ENCODE results near the gene ZNF69. TPM values are rescaled to one million over a fixed set of nuclear protein-coding genes. Genes with fewer than 3 reads are reported as not detected.
"Not testable (repeated sequence)": the region's sequence is repeated elsewhere in the genome, so short reads cannot be mapped to it uniquely, and the experiment has no call there.

Gene ZNF69
- total and polyA plus RNA-seq, 2 experiments from 2014 or later, result 13.8 to 51.7 TPM

GRCh38 chr19:11882606-11883005 lies 5.0 kb upstream of the ZNF69 start:
- peaks cover 6% of the 10 kb centered on the region for H3K4me1 ChIP-seq (ENCODE audit: insufficient read depth)
- H4K20me1 ChIP-seq (ENCODE audit: insufficient read depth, poor library complexity, severe bottlenecking), result no peaks in the 10 kb centered on the region
- H3K4me3 ChIP-seq, result no peak overlapping the region
- no peak overlapping the region for H2AFZ ChIP-seq
- TF ChIP-seq CTCF (IDR thresholded peaks at IDR 0.05; ENCODE audit: poor library complexity), result no peak
- TF ChIP-seq EZH2phosphoT487 (IDR thresholded peaks at IDR 0.05; ENCODE audit: low read depth, severe bottlenecking, unreplicated experiment), result no peak
- TF ChIP-seq EZH2 (IDR thresholded peaks at IDR 0.05; ENCODE audit: borderline replicate concordance), result no peak
- 86% methylated on average over 2 of the region's 2 CpGs for WGBS (ENCODE audit: low lambda C conversion rate, missing lambda C conversion rate)
- no peaks in the 10 kb centered on the region for H3K9me3 ChIP-seq (ENCODE audit: low read depth)
- H3K4me2 ChIP-seq, result no peak overlapping the region
- no peaks in the 10 kb centered on the region for H3K79me2 ChIP-seq
- H3K27ac ChIP-seq, result no peak overlapping the region
- no peaks in the 10 kb centered on the region for H3K36me3 ChIP-seq (replicated peaks; ENCODE audit: insufficient read depth, low read depth)
- H3K9me2 ChIP-seq (replicated peaks; ENCODE audit: insufficient read depth), result no peaks in the 10 kb centered on the region
- no peak for DNase-seq (ENCODE audit: low spot score)
- H3K27me3 ChIP-seq, result no peaks in the 10 kb centered on the region

GRCh38 chr19:11887234-11887610 lies 360 bp upstream of the ZNF69 start:
- Histone ChIP-seq H4K20me1 (ENCODE audit: insufficient read depth, poor library complexity, severe bottlenecking) (no peaks in the 10 kb centered on the region), H3K27ac (peak overlapping the region; percentile 98), H3K36me3 (replicated peaks; ENCODE audit: insufficient read depth, low read depth) (no peaks in the 10 kb centered on the region), H3K9me2 (replicated peaks; ENCODE audit: insufficient read depth) (no peaks in the 10 kb centered on the region), H3K4me3 (no peak overlapping the region), H3K4me1 (ENCODE audit: insufficient read depth) (peaks cover 17% of the 10 kb centered on the region), H2AFZ (peak overlapping the region; percentile 19), H3K27me3 (no peaks in the 10 kb centered on the region), H3K4me2 (peak overlapping the region; percentile 80), H3K9me3 (ENCODE audit: low read depth) (peaks cover 9% of the 10 kb centered on the region), H3K79me2 (peaks cover 35% of the 10 kb centered on the region)
- TF ChIP-seq CTCF (IDR thresholded peaks at IDR 0.05; ENCODE audit: poor library complexity) (no peak), EZH2phosphoT487 (IDR thresholded peaks at IDR 0.05; ENCODE audit: low read depth, severe bottlenecking, unreplicated experiment) (no peak), EZH2 (IDR thresholded peaks at IDR 0.05; ENCODE audit: borderline replicate concordance) (no peak)
- no peak for DNase-seq (ENCODE audit: low spot score)
- WGBS (ENCODE audit: low lambda C conversion rate, missing lambda C conversion rate), result 26% methylated on average over 7 of the region's 7 CpGs

- H3K36me3 ChIP-seq (replicated peaks; ENCODE audit: insufficient read depth, low read depth); H3K4me3 ChIP-seq; H3K9me2 ChIP-seq (replicated peaks; ENCODE audit: insufficient read depth); DNase-seq (ENCODE audit: low spot score); H2AFZ ChIP-seq; H3K27me3 ChIP-seq; H4K20me1 ChIP-seq (ENCODE audit: insufficient read depth, poor library complexity, severe bottlenecking): not testable (repeated sequence)
- H3K4me2 ChIP-seq, result peak overlapping the region; percentile 80
- peaks cover 17% of the 10 kb centered on the region for H3K4me1 ChIP-seq (ENCODE audit: insufficient read depth)
- 38% methylated on average over 6 of the region's 6 CpGs for WGBS (ENCODE audit: low lambda C conversion rate, missing lambda C conversion rate)
- peak overlapping the region; percentile 98 for H3K27ac ChIP-seq
- peaks cover 62% of the 10 kb centered on the region for H3K79me2 ChIP-seq
- H3K9me3 ChIP-seq (ENCODE audit: low read depth), result peaks cover 32% of the 10 kb centered on the region
Observed at GRCh38 chr19:11889901-11890300, 2.3 kb downstream of the ZNF69 start.

- H3K4me2 ChIP-seq, result peak overlapping the region; percentile 80
- H3K27ac ChIP-seq, result peak overlapping the region; percentile 63
- no peak overlapping the region for H3K4me3 ChIP-seq
- H3K9me2 ChIP-seq (replicated peaks; ENCODE audit: insufficient read depth), result no peaks in the 10 kb centered on the region
- H3K27me3 ChIP-seq, result no peaks in the 10 kb centered on the region
- no peak for DNase-seq (ENCODE audit: low spot score)
- no peak overlapping the region for H2AFZ ChIP-seq
- H3K9me3 ChIP-seq (ENCODE audit: low read depth), result peaks cover 33% of the 10 kb centered on the region
- no peak for TF ChIP-seq EZH2phosphoT487 (IDR thresholded peaks at IDR 0.05; ENCODE audit: low read depth, severe bottlenecking, unreplicated experiment)
- no peak for TF ChIP-seq EZH2 (IDR thresholded peaks at IDR 0.05; ENCODE audit: borderline replicate concordance)
- TF ChIP-seq CTCF (IDR thresholded peaks at IDR 0.05; ENCODE audit: poor library complexity), result no peak
- no peaks in the 10 kb centered on the region for H4K20me1 ChIP-seq (ENCODE audit: insufficient read depth, poor library complexity, severe bottlenecking)
- WGBS (ENCODE audit: low lambda C conversion rate, missing lambda C conversion rate), result 82% methylated on average over 5 of the region's 5 CpGs
- H3K36me3 ChIP-seq (replicated peaks; ENCODE audit: insufficient read depth, low read depth), result peaks cover 4% of the 10 kb centered on the region
- peaks cover 17% of the 10 kb centered on the region for H3K4me1 ChIP-seq (ENCODE audit: insufficient read depth)
- H3K79me2 ChIP-seq, result peaks cover 68% of the 10 kb centered on the region
Observed at GRCh38 chr19:11890634-11891033, 3.1 kb downstream of the ZNF69 start.

Data from hepatocyte (in vitro differentiated cells).